HCT116 (cell line): ENCODE measurements around the gene PDE4B. TPM values are rescaled to one million over a fixed set of nuclear protein-coding genes. Genes with fewer than 3 reads are reported as not detected.

Experiments used
- ATAC-seq: fragments of 200-7000 bp; cut with Tn5 transposase; 2 replicates; pipeline ENCODE4 v1.9.1; 2020; ENCODE audit warnings: mild to moderate bottlenecking, moderate library complexity
- BruUV-seq: library from RNA; stranded (reverse); fragments of 400-500 nt; replicated peaks from 2 replicates; lab custom pipeline; 2021; lab: Mats Ljungman, UMichigan
- CTCF ChIA-PET: fragments of 300-600 bp; sonication (Branson Sonifier 250); formaldehyde crosslinking; loops from one replicate; lab custom pipeline; 2021; ENCODE audit warnings: antibody characterized with exemption; lab: Charles Lee
- POLR2A ChIA-PET: fragments of 300-600, 350-600 bp; sonication (Branson Sonifier 250); formaldehyde crosslinking; loops from one replicate; lab custom pipeline; 2021; ENCODE audit warnings: antibody characterized with exemption; lab: Charles Lee
- RAD21 ChIA-PET, 2 experiments: fragments of 300-600 bp; sonication (Branson Sonifier 250); formaldehyde crosslinking; loops; one replicate each; lab custom pipeline; 2023; ENCODE audit warnings: low total read pairs in 2 of 2; ENCODE audit not compliant: uncharacterized antibody in 2 of 2, unreplicated experiment in 2 of 2, low non-redundant PET in 1 of 2; lab: Charles Lee
- DNase-seq: peaks from one replicate; pipeline ENCODE4 v3.0.0-alpha.2; 2010; ENCODE audit warnings: low read depth, low spot score
- H2AFZ ChIP-seq: fragments of 200-600 bp; shearing (Covaris generic), sonication (generic); 2 replicates; pipeline ENCODE4 v1.6.1; 2017; ENCODE audit warnings: low read depth, mixed run types, mixed read lengths, antibody characterized with exemption, low read length; ENCODE audit not compliant: poor library complexity, severe bottlenecking
- H3K27ac ChIP-seq: 2 replicates; pipeline ENCODE4 v1.5.1; 2012; ENCODE audit warnings: low read depth, low read length
- H3K27me3 ChIP-seq: fragments of 200-600 bp; sonication (generic); 2 replicates; pipeline ENCODE4 v1.6.1; 2016; ENCODE audit warnings: mixed run types, low read length, mixed read lengths; ENCODE audit not compliant: insufficient read depth
- H3K36me3 ChIP-seq, 2 experiments: fragments of 200-500 bp in 1 of 2; fragments of 200-600 bp in 1 of 2; sonication (Bioruptor generic) in 1 of 2; sonication (generic) in 1 of 2; 2 replicates each; pipeline versions ENCODE4 v1.5.1 to v1.6.1; 2014 to 2016; ENCODE audit warnings: low read length in 2 of 2, inconsistent platforms in 1 of 2, mixed read lengths in 1 of 2, mixed run types in 1 of 2; ENCODE audit not compliant: insufficient read depth in 2 of 2, control insufficient read depth in 1 of 2
- H3K4me1 ChIP-seq, 2 experiments: fragments of 200-600 bp in 1 of 2; sonication (generic) in 1 of 2; 2 replicates each; pipeline versions ENCODE4 v1.5.1 to v1.6.1; 2012 to 2017; ENCODE audit warnings: low read length in 2 of 2, inconsistent platforms in 1 of 2, mild to moderate bottlenecking in 1 of 2, mixed read lengths in 1 of 2, mixed run types in 1 of 2, moderate library complexity in 1 of 2; ENCODE audit not compliant: insufficient read depth in 2 of 2, control insufficient read depth in 1 of 2
- H3K4me2 ChIP-seq: fragments of 200-600 bp; sonication (generic); 2 replicates; pipeline ENCODE4 v1.6.1; 2017; ENCODE audit warnings: mixed run types, low read length, mixed read lengths
- H3K4me3 ChIP-seq, 2 experiments: fragments of 200-600 bp in 1 of 2; sonication (generic) in 1 of 2; replicated peaks in 1 of 2; 2 replicates each; pipeline ENCODE4 v1.5.1; 2011 to 2016; ENCODE audit warnings: low read length in 2 of 2, control low read depth in 1 of 2, low read depth in 1 of 2, mild to moderate bottlenecking in 1 of 2, mixed read lengths in 1 of 2, mixed run types in 1 of 2
- H3K79me2 ChIP-seq: fragments of 200-600 bp; sonication (generic); 2 replicates; pipeline ENCODE4 v1.6.1; 2017; ENCODE audit warnings: mild to moderate bottlenecking, mixed run types, low read length, moderate library complexity, mixed read lengths; ENCODE audit not compliant: insufficient read depth
- H3K9ac ChIP-seq: fragments of 200-600 bp; sonication (generic); 2 replicates; pipeline ENCODE4 v1.6.1; 2016; ENCODE audit warnings: low read length, mixed read lengths
- H3K9me2 ChIP-seq: fragments of 200-600 bp; sonication (generic), shearing (Covaris generic); 2 replicates; pipeline ENCODE4 v1.6.1; 2017; ENCODE audit warnings: mixed run types, mild to moderate bottlenecking, moderate library complexity; ENCODE audit not compliant: insufficient read depth
- H3K9me3 ChIP-seq, 2 experiments: fragments of 200-500 bp in 1 of 2; fragments of 200-600 bp in 1 of 2; sonication (Bioruptor generic) in 1 of 2; sonication (generic) in 1 of 2; 2 replicates each; pipeline ENCODE4 v1.6.1; 2014 to 2017; ENCODE audit warnings: low read length in 2 of 2, mixed read lengths in 2 of 2, inconsistent platforms in 1 of 2, low read depth in 1 of 2, mild to moderate bottlenecking in 1 of 2, mixed run types in 1 of 2, moderate library complexity in 1 of 2; ENCODE audit not compliant: control insufficient read depth in 1 of 2, insufficient read depth in 1 of 2
- H4K20me1 ChIP-seq: fragments of 200-600 bp; sonication (generic), shearing (Covaris generic); 2 replicates; pipeline ENCODE4 v1.6.1; 2017; ENCODE audit warnings: mixed run types, mild to moderate bottlenecking, moderate library complexity; ENCODE audit not compliant: insufficient read depth
- CTCF ChIP-seq, 3 experiments: fragments of 200-600 bp in 1 of 3; sonication (generic) in 1 of 3; IDR thresholded peaks in 2 of 3; conservative IDR thresholded peaks in 1 of 3; 2 replicates each; pipeline ENCODE4 v1.5.1; 2012 to 2017; ENCODE audit warnings: low read depth in 2 of 3, low read length in 2 of 3, antibody characterized with exemption in 1 of 3, borderline replicate concordance in 1 of 3, control low read depth in 1 of 3, mild to moderate bottlenecking in 1 of 3, mixed read lengths in 1 of 3, mixed run types in 1 of 3, moderate library complexity in 1 of 3; ENCODE audit not compliant: insufficient read depth in 1 of 3
- EZH2phosphoT487 ChIP-seq: fragments of 200-600 bp; IDR thresholded peaks from 2 replicates; pipeline ENCODE4 v1.6.1; 2018; ENCODE audit warnings: antibody characterized with exemption, borderline replicate concordance
- JUND ChIP-seq: IDR thresholded peaks from 2 replicates; pipeline ENCODE4 v1.6.1; 2012
- POLR2A ChIP-seq: IDR thresholded peaks from 2 replicates; pipeline ENCODE4 v1.7.0; 2011; ENCODE audit warnings: borderline replicate concordance; ENCODE audit not compliant: insufficient read depth, insufficient read length; ENCODE audit errors: extremely low read depth
- SP1 ChIP-seq: IDR thresholded peaks from 2 replicates; pipeline ENCODE4 v1.6.1; 2012; ENCODE audit warnings: low read depth
- ZBTB33 ChIP-seq: IDR thresholded peaks from 2 replicates; pipeline ENCODE4 v1.6.1; 2011; ENCODE audit warnings: mild to moderate bottlenecking, low read length, moderate library complexity; ENCODE audit not compliant: insufficient replicate concordance; ENCODE audit errors: extremely low read depth
- intact Hi-C: fragments of 100-400 bp; cut with micrococcal nuclease; formaldehyde crosslinking; loops from 2 replicates; pipeline ENCODE4 v1.10.0; 2022
- total RNA-seq: library from RNA; stranded (reverse); gene quantifications from one replicate; pipeline ENCODE4 v1.2.1, GENCODE V29; 2021; ENCODE audit not compliant: unreplicated experiment

The PDE4B gene
- total RNA-seq, 1 experiment from 2014 or later, result 76.9 TPM

DNA sequence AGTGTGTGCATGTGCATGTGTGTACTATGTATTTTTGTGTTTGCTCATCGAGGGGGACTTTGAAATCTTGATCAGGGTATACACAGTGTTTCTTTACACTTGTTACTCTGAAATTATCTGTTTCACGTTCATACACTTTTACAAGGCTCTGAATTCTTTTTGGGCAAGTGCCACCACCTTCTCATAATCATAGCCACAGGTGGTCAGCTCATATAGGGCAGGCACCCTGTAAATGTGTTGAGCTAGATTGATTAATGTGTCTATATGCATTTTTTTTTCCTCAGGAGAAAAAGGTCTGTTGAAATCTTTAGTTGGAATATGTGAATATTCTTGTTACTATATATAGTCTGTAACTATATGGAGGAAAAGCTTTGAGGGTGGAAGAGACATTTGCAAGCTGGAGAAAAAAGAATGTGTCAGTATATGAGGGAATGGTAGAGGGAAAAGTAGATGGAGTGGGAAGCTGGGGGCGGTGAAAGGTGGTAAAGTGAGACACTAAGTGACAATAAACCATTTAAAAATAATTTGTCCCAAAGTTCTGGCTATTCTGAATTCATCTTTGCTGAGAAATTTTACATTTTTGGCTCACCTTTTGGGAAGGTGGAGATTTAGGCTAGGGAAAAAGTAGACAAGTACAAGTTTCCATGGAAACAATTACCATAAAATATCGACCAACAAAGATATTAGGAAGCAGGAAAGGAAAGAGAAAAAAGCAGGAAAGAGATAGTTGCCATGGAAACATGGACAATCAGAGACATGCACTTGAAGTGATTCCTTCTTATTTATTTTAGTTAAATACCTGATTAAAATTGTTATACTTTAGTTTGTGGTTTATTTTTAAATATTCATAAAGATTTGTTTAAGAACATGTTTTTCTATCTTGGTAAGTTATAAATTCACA lies 277.5 kb downstream of the PDE4B start:
- POLR2A ChIA-PET, result no interaction called here

GRCh38 chr1:66073388-66073787 lies 280.7 kb downstream of the PDE4B start:
- POLR2A ChIA-PET, result no interaction called here
- no peaks in the 10 kb centered on the region for H3K79me2 ChIP-seq
- DNase-seq (no peak), ATAC-seq (no peak)
- H3K36me3 ChIP-seq, result no peaks in the 10 kb centered on the region
- no peaks in the 10 kb centered on the region for H3K27me3 ChIP-seq
- RAD21 ChIA-PET, result no interaction called here
- no peaks in the 10 kb centered on the region for H3K9me2 ChIP-seq
- no peaks in the 10 kb centered on the region for H3K9me3 ChIP-seq
- H4K20me1 ChIP-seq, result no peaks in the 10 kb centered on the region
- intact Hi-C loops, result no loop called here
- no peak overlapping the region for H3K4me3 ChIP-seq
- H3K27ac ChIP-seq, result no peak overlapping the region
- H3K9ac ChIP-seq, result no peak overlapping the region
- H2AFZ ChIP-seq, result no peak overlapping the region
- BruUV-seq, result no TSS peak
- no peak for TF ChIP-seq POLR2A
- TF ChIP-seq SP1, result no peak
- no peak for TF ChIP-seq ZBTB33
- no peak for TF ChIP-seq JUND
- no peak for TF ChIP-seq CTCF (IDR thresholded peaks at IDR 0.05 in 2 of 3, conservative IDR thresholded peaks at IDR 0.05 in 1 of 3; ENCODE audit: borderline replicate concordance in 1 of 3, insufficient read depth in 1 of 3, low read depth in 2 of 3, low read length in 2 of 3)
- no peak for TF ChIP-seq EZH2phosphoT487
- TF ChIP-seq, all 23 proteins: peak for 0
- CTCF ChIA-PET, result no interaction called here
- Histone ChIP-seq H3K4me2 (no peak overlapping the region), H3K4me1 (no peaks in the 10 kb centered on the region)

More for the DNA sequence above, 277.5 kb downstream of the PDE4B start:
- Histone ChIP-seq H3K4me1 (no peaks in the 10 kb centered on the region), H3K27ac (no peak overlapping the region), H3K79me2 (no peaks in the 10 kb centered on the region), H3K9me2 (no peaks in the 10 kb centered on the region), H3K9me3 (no peaks in the 10 kb centered on the region), H3K27me3 (no peaks in the 10 kb centered on the region), H3K4me3 (no peak overlapping the region), H2AFZ (no peak overlapping the region), H3K36me3 (no peaks in the 10 kb centered on the region), H3K9ac (no peak overlapping the region), H3K4me2 (no peak overlapping the region), H4K20me1 (no peaks in the 10 kb centered on the region)
- BruUV-seq, result no TSS peak
- intact Hi-C loops, result no loop called here
- DNase-seq (no peak), ATAC-seq (no peak)
- CTCF ChIA-PET, result no interaction called here
- TF ChIP-seq SP1, result no peak
- RAD21 ChIA-PET, result no interaction called here
